ENCODE data around the gene TJAP1. TPM values are rescaled to one million over a fixed set of nuclear protein-coding genes. Genes with fewer than 3 reads are reported as not detected.

The TJAP1 gene
- total and polyA plus RNA-seq, 3 donors from 2014 or later, result 35.4 to 59.1 (median 55.9) TPM

DNA sequence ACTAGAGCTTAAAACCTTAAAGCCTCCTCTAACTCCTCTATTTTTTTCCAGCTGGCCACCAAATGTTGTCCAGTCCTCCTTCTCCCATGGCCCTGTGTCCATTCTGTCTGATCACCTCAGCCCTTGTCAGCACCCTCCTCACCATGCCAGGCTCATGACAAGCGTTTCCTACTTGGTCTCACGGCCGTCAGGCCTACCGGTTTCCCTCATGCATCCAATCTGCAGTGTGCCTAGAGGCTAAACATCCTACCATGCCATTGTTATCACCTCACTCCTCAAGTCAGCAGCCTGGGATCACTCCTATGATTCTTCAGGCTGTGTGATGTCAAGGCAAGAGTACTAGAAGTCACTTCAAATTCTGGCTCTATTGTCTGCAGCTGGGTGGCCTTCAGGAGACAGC lies 9.6 kb upstream of the TJAP1 start:
- Histone ChIP-seq H3K36me3 (ENCODE audit: low read depth, missing control alignments) (no peaks in the 10 kb centered on the region), H3K27ac (no peak overlapping the region), H3K9me3 (no peaks in the 10 kb centered on the region), H3K4me3 (no peak overlapping the region), H3K4me1 (no peaks in the 10 kb centered on the region), H3K27me3 (no peaks in the 10 kb centered on the region)
- no peak for TF ChIP-seq POLR2A (IDR thresholded peaks at IDR 0.05)
- TF ChIP-seq CTCF (IDR thresholded peaks at IDR 0.05), result no peak
- DNase-seq, result no peak
- WGBS, 2 donors, result 85 to 93% methylated on average over 4 of the region's 4 CpGs
- intact Hi-C loops (cut with DNase I; ENCODE audit: low total_unique reads), result no loop called here

DNA sequence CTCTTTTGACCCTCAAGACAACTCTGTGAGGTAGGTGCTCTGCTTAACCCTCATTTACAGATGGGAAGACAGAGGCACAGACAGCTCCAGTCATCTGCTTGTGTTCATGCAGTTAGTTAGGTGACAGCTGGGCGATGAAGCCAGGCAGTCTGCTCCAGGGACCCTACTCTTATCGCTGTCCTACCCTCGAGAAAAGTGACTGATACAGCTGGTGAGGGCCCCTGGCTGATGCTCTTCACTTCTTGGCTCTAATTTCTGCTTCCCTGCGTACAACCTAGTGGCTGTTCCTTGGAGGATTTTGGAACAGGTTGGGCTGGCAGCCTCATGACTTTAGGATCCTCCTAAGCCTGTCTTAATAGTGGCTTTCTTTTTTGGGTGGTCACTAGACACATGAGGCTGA lies 9.1 kb upstream of the TJAP1 start:
- H3K9me3 ChIP-seq, result no peaks in the 10 kb centered on the region
- no peak for DNase-seq
- WGBS, 2 donors, result 84 to 86% methylated on average over 4 of the region's 4 CpGs
- H3K4me1 ChIP-seq, result no peaks in the 10 kb centered on the region
- no peaks in the 10 kb centered on the region for H3K27me3 ChIP-seq
- no peaks in the 10 kb centered on the region for H3K36me3 ChIP-seq (ENCODE audit: low read depth, missing control alignments)
- intact Hi-C loops (cut with DNase I; ENCODE audit: low total_unique reads), result no loop called here
- no peak overlapping the region for H3K4me3 ChIP-seq
- H3K27ac ChIP-seq, result no peak overlapping the region
- TF ChIP-seq CTCF (IDR thresholded peaks at IDR 0.05) (no peak), POLR2A (IDR thresholded peaks at IDR 0.05) (no peak)

DNA sequence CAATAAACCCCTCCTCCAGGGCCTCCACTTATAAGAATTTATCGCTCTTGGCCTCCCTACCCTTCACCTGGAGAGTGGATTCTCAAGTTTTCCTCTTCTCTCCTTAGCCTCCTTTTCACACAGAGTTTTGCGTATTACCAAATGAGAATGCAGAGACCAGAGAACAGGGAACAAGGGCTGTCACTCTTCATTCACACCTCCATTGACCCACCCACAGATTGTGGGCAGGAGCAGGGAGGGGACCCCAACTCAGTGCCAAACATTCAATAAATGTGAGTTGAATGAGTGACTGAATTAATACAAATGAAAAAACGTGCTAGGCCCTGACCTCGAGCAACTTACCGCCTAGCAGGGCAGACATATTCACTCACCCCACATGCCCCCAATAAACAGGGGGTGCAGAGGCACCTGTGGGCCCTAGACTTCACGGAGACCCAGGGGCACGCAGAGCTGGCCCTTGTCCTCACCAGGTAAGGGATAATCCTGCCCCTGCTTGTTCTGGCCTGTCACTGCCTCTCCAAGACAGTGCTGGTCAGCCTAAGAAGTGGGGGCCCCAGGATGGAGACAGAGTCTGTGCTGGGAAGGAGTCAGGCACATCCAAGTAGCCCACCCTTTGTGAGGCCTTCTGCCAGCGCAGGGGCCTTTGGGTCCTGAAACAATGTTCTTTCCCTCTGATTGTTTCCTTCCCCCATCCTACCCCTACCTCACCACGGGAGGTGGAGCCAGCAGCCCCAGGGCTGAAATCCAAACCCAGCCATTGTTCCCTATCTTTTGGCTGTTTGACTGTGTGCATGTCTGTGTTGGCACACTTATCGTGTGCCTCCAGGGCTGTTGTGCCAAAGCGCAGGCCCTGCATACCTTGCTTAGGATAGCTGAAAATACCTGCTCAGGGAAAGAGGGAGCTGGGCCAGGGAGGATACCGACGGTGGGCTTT lies 8.4 kb upstream of the TJAP1 start:
- no peak for TF ChIP-seq CTCF (IDR thresholded peaks at IDR 0.05)
- no peak for TF ChIP-seq POLR2A (IDR thresholded peaks at IDR 0.05)
- Histone ChIP-seq H3K9me3 (no peaks in the 10 kb centered on the region), H3K27ac (no peak overlapping the region), H3K4me3 (no peak overlapping the region), H3K36me3 (ENCODE audit: low read depth, missing control alignments) (no peaks in the 10 kb centered on the region), H3K27me3 (no peaks in the 10 kb centered on the region), H3K4me1 (no peaks in the 10 kb centered on the region)
- DNase-seq, result no peak
- intact Hi-C loops (cut with DNase I; ENCODE audit: low total_unique reads), result no loop called here
- WGBS, 2 donors, result 72 to 77% methylated on average over 12 to 13 of the region's 13 CpGs

GRCh38 chr6:43469947-43470346 lies 7.4 kb upstream of the TJAP1 start:
- Histone ChIP-seq H3K4me3 (no peak overlapping the region), H3K27me3 (no peaks in the 10 kb centered on the region), H3K36me3 (ENCODE audit: low read depth, missing control alignments) (no peaks in the 10 kb centered on the region), H3K4me1 (no peaks in the 10 kb centered on the region), H3K27ac (no peak overlapping the region), H3K9me3 (no peaks in the 10 kb centered on the region)
- intact Hi-C loops (cut with DNase I; ENCODE audit: low total_unique reads), result no loop called here
- DNase-seq, result no peak
- 92 to 95% methylated on average over 7 of the region's 7 CpGs for WGBS, 2 donors
- TF ChIP-seq CTCF (IDR thresholded peaks at IDR 0.05), result no peak
- no peak for TF ChIP-seq POLR2A (IDR thresholded peaks at IDR 0.05)

- H3K27me3 ChIP-seq, result no peaks in the 10 kb centered on the region
- WGBS, 2 donors, result 71 to 88% methylated on average over 1 of the region's 1 CpG
- no peaks in the 10 kb centered on the region for H3K4me1 ChIP-seq
- no peak overlapping the region for H3K4me3 ChIP-seq
- H3K9me3 ChIP-seq, result no peaks in the 10 kb centered on the region
- no peak for DNase-seq
- no peaks in the 10 kb centered on the region for H3K36me3 ChIP-seq (ENCODE audit: low read depth, missing control alignments)
- TF ChIP-seq POLR2A (IDR thresholded peaks at IDR 0.05), result no peak
- TF ChIP-seq CTCF (IDR thresholded peaks at IDR 0.05), result no peak
- intact Hi-C loops (cut with DNase I; ENCODE audit: low total_unique reads), result no loop called here
- no peak overlapping the region for H3K27ac ChIP-seq
These were observed 6.0 kb upstream of the TJAP1 start for GRCh38 chr6:43471399-43471798.

Measured in testis (tissue), 3 donors.